GM21390 (cell line): ENCODE data around the gene PEAK1.

Experiments
- ATAC-seq: cut with Tn5 transposase; IDR thresholded peaks from one replicate; pipeline ENCODE4 v1.9.1; 2021; ENCODE audit not compliant: unreplicated experiment

PEAK1 gene

GRCh38 chr15:77361456-77361855 is 58.4 kb downstream of the PEAK1 start:
- no peak for ATAC-seq

- no peak for ATAC-seq
Observed at GRCh38 chr15:77358545-77359240, 61.2 kb downstream of the PEAK1 start.

GRCh38 chr15:77356305-77356704 is 63.6 kb downstream of the PEAK1 start:
- ATAC-seq = no peak

- no peak for ATAC-seq
Observed at GRCh38 chr15:77355321-77355720, 64.6 kb downstream of the PEAK1 start.

- no peak for ATAC-seq
Observed at GRCh38 chr15:77354063-77354462, 65.8 kb downstream of the PEAK1 start.

GRCh38 chr15:77352887-77353286 is 67.0 kb downstream of the PEAK1 start:
- no peak for ATAC-seq

- no peak for ATAC-seq
Observed at GRCh38 chr15:77350792-77351191, 69.1 kb downstream of the PEAK1 start.

- no peak for ATAC-seq
Observed at GRCh38 chr15:77349666-77350065, 70.2 kb downstream of the PEAK1 start.

GRCh38 chr15:77348511-77348910 is 71.4 kb downstream of the PEAK1 start:
- no peak for ATAC-seq

- no peak for ATAC-seq
Observed at GRCh38 chr15:77347197-77347596, 72.7 kb downstream of the PEAK1 start.

GRCh38 chr15:77346245-77347036 is 73.5 kb downstream of the PEAK1 start:
- no peak for ATAC-seq

- no peak for ATAC-seq
Observed at GRCh38 chr15:77342807-77343206, 77.1 kb downstream of the PEAK1 start.

- no peak for ATAC-seq
Observed at GRCh38 chr15:77340245-77340644, 79.7 kb downstream of the PEAK1 start.

- ATAC-seq = no peak
Observed at GRCh38 chr15:77336006-77336405, 83.9 kb downstream of the PEAK1 start.

- no peak for ATAC-seq
Observed at GRCh38 chr15:77335298-77335697, 84.6 kb downstream of the PEAK1 start.

GRCh38 chr15:77333166-77333565 is 86.7 kb downstream of the PEAK1 start:
- no peak for ATAC-seq

GRCh38 chr15:77329202-77329601 is 90.7 kb downstream of the PEAK1 start:
- ATAC-seq = no peak

- no peak for ATAC-seq
Observed at GRCh38 chr15:77327844-77328529, 91.9 kb downstream of the PEAK1 start.

GRCh38 chr15:77327168-77327567 is 92.7 kb downstream of the PEAK1 start:
- no peak for ATAC-seq

- ATAC-seq = no peak
Observed at GRCh38 chr15:77326366-77326765, 93.5 kb downstream of the PEAK1 start.

GRCh38 chr15:77312523-77312922 is 107.4 kb downstream of the PEAK1 start:
- ATAC-seq = no peak
